Measurements from ENCODE around the gene KIAA1328. TPM values are rescaled to one million over a fixed set of nuclear protein-coding genes. Genes with fewer than 3 reads are reported as not detected.

Gene KIAA1328
- total and polyA plus RNA-seq, 9 of the 15 experiments (the other 6 are each of a cell fraction or from before 2014, with no cell fraction given), result 4.0 to 8.6 (median 7.4) TPM

GRCh38 chr18:37270038-37270665, 441.2 kb downstream of the KIAA1328 start (continued):
- TF ChIP-seq, protein P1, sequence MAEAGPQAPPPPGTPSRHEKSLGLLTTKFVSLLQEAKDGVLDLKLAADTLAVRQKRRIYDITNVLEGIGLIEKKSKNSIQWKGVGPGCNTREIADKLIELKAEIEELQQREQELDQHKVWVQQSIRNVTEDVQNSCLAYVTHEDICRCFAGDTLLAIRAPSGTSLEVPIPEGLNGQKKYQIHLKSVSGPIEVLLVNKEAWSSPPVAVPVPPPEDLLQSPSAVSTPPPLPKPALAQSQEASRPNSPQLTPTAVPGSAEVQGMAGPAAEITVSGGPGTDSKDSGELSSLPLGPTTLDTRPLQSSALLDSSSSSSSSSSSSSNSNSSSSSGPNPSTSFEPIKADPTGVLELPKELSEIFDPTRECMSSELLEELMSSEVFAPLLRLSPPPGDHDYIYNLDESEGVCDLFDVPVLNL (CRISPR knock-in tag; IDR thresholded peaks at IDR 0.05; ENCODE audit: low read depth), result peak; percentile 96
- TF ChIP-seq MYNN (IDR thresholded peaks at IDR 0.05), result no peak
- TF ChIP-seq MYNN (CRISPR knock-in tag; IDR thresholded peaks at IDR 0.05), result peak; percentile 96
- peak; percentile 99 for TF ChIP-seq ZBTB49 (CRISPR knock-in tag; IDR thresholded peaks at IDR 0.05; ENCODE audit: borderline replicate concordance)
- no peak for TF ChIP-seq CHD1 (IDR thresholded peaks at IDR 0.05; ENCODE audit: low read length)
- TF ChIP-seq PRMT5 (CRISPR knock-in tag; IDR thresholded peaks at IDR 0.05), result peak; percentile 100
- no peak for TF ChIP-seq SNRNP70 (optimal IDR thresholded peaks at IDR 0.05; ENCODE audit: low read depth, low read length)
- TF ChIP-seq HDAC2 (IDR thresholded peaks at IDR 0.05), result peak; percentile 96
- peak; percentile 99 for TF ChIP-seq ZNF197 (CRISPR knock-in tag; IDR thresholded peaks at IDR 0.05; ENCODE audit: low read depth)
- no peak for TF ChIP-seq RFX7 (CRISPR knock-in tag; IDR thresholded peaks at IDR 0.05)
- no peak for TF ChIP-seq BRF1 (IDR thresholded peaks at IDR 0.05; ENCODE audit: borderline replicate concordance, extremely low read depth, insufficient read length)
- TF ChIP-seq BACH1 (tag; IDR thresholded peaks at IDR 0.05), result peak; percentile 92
- TF ChIP-seq ZNF76 (CRISPR knock-in tag; IDR thresholded peaks at IDR 0.05; ENCODE audit: borderline replicate concordance), result no peak
- no peak for TF ChIP-seq ZEB2 (IDR thresholded peaks at IDR 0.05)
- TF ChIP-seq POU5F1 (IDR thresholded peaks at IDR 0.05; ENCODE audit: borderline replicate concordance, low read depth, low read length, partially characterized antibody), result peak; percentile 34
- TF ChIP-seq KLF6 (CRISPR knock-in tag; IDR thresholded peaks at IDR 0.05; ENCODE audit: borderline replicate concordance), result peak; percentile 86; the same call in 1 of the 2 replicates
- TF ChIP-seq ZNF511 (CRISPR knock-in tag; IDR thresholded peaks at IDR 0.05), result peak; percentile 100
- peak; percentile 99 for TF ChIP-seq FOXP1 (CRISPR knock-in tag; IDR thresholded peaks at IDR 0.05)
- TF ChIP-seq PTTG1 (tag; IDR thresholded peaks at IDR 0.05; ENCODE audit: low read depth), result peak; percentile 72; the same call in 1 of the 2 replicates
- 0 out of 2 replicates have a peak, but pooled peaks have one; percentile 44 for TF ChIP-seq ZNF41 (CRISPR knock-in tag; conservative IDR thresholded peaks at IDR 0.05)
- TF ChIP-seq ZNF780A (CRISPR knock-in tag; IDR thresholded peaks at IDR 0.05), result no peak
- TF ChIP-seq ZNF695 (CRISPR knock-in tag; IDR thresholded peaks at IDR 0.05), result no peak
- peak; percentile 93 for TF ChIP-seq NR2C2 (CRISPR knock-in tag; IDR thresholded peaks at IDR 0.05)
- 0 out of 2 replicates have a peak, but pooled peaks have one; percentile 43 for TF ChIP-seq NR2C2 (tag; IDR thresholded peaks at IDR 0.05)
- peak; percentile 86 for TF ChIP-seq SMAD3 (CRISPR knock-in tag; conservative IDR thresholded peaks at IDR 0.05)
- TF ChIP-seq ZBTB1 (CRISPR knock-in tag; IDR thresholded peaks at IDR 0.05; ENCODE audit: borderline replicate concordance, low read depth), result peak; percentile 93
- TF ChIP-seq DMBX1 (CRISPR knock-in tag; IDR thresholded peaks at IDR 0.05; ENCODE audit: borderline replicate concordance), result peak; percentile 98

Measured in K562 (cell line).